Cardiac fibroblast (primary cell): Measurements from ENCODE around the gene TNS3.

Experiments
- DNase-seq, 2 donors: peaks; one replicate each; pipeline versions ENCODE4 v3.0.0 to v3.0.0-alpha.2; 2010; ENCODE audit warnings: low read depth in 2 of 2
- H3K4me3 ChIP-seq, 2 donors: replicated peaks in 1 of 2; 1 replicate in 1 of 2; 2 replicates in 1 of 2; pipeline ENCODE4 v1.5.1; 2011; ENCODE audit warnings: low read depth in 2 of 2, low read length in 2 of 2, mild to moderate bottlenecking in 2 of 2, moderate library complexity in 1 of 2
- CTCF ChIP-seq: IDR thresholded peaks from one replicate; pipeline ENCODE4 v1.5.1; 2011; ENCODE audit warnings: low read depth, mild to moderate bottlenecking, low read length, inconsistent platforms

TNS3 gene

DNA sequence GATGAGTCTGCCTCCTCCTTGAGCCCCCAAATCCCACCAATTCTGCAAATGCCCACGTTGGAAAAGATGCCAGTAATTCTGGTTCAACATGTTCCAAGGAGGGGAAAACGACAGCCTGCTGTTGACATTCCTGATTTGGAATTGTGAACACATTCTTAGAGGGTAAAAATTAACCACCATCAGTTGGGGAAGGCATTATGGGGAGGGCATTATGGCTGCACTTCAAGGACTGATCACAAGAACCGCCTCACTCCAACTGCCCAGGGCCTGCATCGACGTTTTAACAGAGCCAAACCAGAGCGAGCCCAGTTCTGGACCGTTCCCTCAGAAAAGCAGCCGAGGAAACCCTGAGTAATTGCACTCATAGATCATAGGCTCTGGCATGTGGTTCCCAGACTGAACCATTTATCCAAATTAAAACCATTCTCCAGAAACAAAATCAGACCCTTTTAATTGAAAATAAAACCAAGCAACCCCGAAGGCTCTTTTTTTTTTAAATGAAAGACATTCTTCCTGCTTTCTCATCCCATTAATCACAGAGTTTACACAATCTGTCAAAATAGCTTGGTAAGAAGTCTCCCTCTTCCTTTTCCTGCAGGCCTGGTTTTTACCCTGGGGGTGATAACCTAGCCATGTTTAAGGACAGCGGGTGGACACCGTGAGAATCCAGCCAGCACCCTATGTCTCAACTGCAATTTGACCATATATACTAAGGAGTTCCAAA is 8.0 kb downstream of the TNS3 start:
- DNase-seq = peak; percentile 73 to 74
- no peak for TF ChIP-seq CTCF
- H3K4me3 ChIP-seq = no peak overlapping the region

GRCh38 chr7:47572939-47573757 is 8.8 kb downstream of the TNS3 start:
- DNase-seq = no peak
- no peak overlapping the region for H3K4me3 ChIP-seq
- no peak for TF ChIP-seq CTCF

GRCh38 chr7:47572094-47572445 is 9.8 kb downstream of the TNS3 start:
- DNase-seq = no peak
- no peak for TF ChIP-seq CTCF
- H3K4me3 ChIP-seq = no peak overlapping the region

- no peak for TF ChIP-seq CTCF
- peak overlapping the region in 1 of 2 donors; percentile 7 for H3K4me3 ChIP-seq
- peak; percentile 92 to 94 for DNase-seq
Observed at GRCh38 chr7:47571331-47572093, 10.4 kb downstream of the TNS3 start.

DNA sequence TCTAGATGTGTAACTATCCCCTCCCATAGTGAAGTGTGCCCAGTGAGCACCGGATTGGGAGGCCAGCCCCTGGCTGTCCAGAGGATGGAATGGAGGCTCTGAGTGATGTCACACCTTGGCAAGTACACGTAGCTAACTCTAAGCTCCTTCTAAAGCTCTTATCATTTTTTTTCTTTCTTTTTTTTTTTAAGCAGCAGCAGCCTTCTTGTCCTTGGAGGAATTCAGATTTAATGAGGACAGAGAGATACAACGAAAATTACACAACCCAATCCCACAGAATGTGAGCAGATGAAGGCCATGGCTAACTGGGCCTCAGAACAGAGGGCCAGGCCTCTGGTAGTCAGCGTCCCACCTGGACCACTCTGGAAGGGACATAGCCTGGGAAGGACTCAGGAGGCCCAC is 11.3 kb downstream of the TNS3 start:
- TF ChIP-seq CTCF = no peak
- DNase-seq = peak; percentile 67 to 88
- no peak overlapping the region for H3K4me3 ChIP-seq

DNA sequence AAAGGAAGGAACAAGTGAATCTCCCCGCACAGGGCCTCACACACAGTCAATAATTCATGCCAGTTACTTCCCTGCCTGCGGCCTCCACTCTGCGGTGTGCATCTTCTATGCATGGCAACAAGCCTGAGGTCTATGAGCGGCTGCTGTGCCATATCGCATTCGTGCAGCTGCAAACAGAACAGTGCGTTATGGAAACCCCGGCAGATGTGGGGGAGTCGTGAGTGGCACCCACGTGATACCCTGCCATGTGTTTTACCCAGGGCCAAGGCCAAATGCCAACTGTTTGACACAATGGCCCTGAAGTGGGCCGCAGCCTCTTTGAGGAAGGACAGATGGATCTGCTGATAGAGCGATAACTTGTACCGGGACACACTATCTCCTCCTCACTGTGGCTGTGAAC is 13.4 kb downstream of the TNS3 start:
- DNase-seq = no peak
- no peak for TF ChIP-seq CTCF
- H3K4me3 ChIP-seq = no peak overlapping the region
